GM19025 (cell line): ENCODE measurements around the gene GOLGA8K.
"Not testable (repeated sequence)": the region's sequence is repeated elsewhere in the genome, so short reads cannot be mapped to it uniquely, and the experiment has no call there.

ENCODE experiments used
- ATAC-seq: cut with Tn5 transposase; IDR thresholded peaks from one replicate; pipeline ENCODE4 v1.9.1; 2021; ENCODE audit warnings: mild to moderate bottlenecking, low read depth, moderate library complexity; ENCODE audit not compliant: unreplicated experiment

Gene GOLGA8K

GRCh38 chr15:32356909-32357308 lies 46.2 kb downstream of the GOLGA8K start:
- ATAC-seq = not testable (repeated sequence)

GRCh38 chr15:32352748-32353147 lies 50.3 kb downstream of the GOLGA8K start:
- ATAC-seq = not testable (repeated sequence)

- not testable (repeated sequence) for ATAC-seq
These were observed 52.4 kb downstream of the GOLGA8K start for GRCh38 chr15:32350563-32351220.

GRCh38 chr15:32347037-32347436 lies 56.1 kb downstream of the GOLGA8K start:
- ATAC-seq = not testable (repeated sequence)

GRCh38 chr15:32345978-32346547 lies 57.0 kb downstream of the GOLGA8K start:
- not testable (repeated sequence) for ATAC-seq

- not testable (repeated sequence) for ATAC-seq
These were observed 59.2 kb downstream of the GOLGA8K start for GRCh38 chr15:32343921-32344320.
